ELF-1 (cell line): ENCODE results near the gene CLDN15.

Source experiments
- DNase-seq: peaks from one replicate; pipeline ENCODE4 v3.0.0-alpha.2; 2016; ENCODE audit warnings: low read depth, low spot score

CLDN15 gene

GRCh38 chr7:101222275-101222830 lies 15.2 kb downstream of the CLDN15 start:
- DNase-seq, result no peak

GRCh38 chr7:101220295-101220694 lies 17.3 kb downstream of the CLDN15 start:
- DNase-seq, result no peak

GRCh38 chr7:101218236-101219125 lies 19.1 kb downstream of the CLDN15 start:
- DNase-seq, result no peak

- peak; percentile 96 for DNase-seq
Measured at GRCh38 chr7:101217388-101218235, 20.0 kb downstream of the CLDN15 start, which contains the start of the genes PLOD3 and ZNHIT1. TSS of gene PLOD3 (minus strand) at chr7:101217581. CDS start at chr7:101217274, 307 bp downstream. TSS of gene ZNHIT1 (plus strand) at chr7:101218165. CDS start at chr7:101218196, 31 bp downstream.

- peak; percentile 41 for DNase-seq
Measured at GRCh38 chr7:101216860-101217387, 20.7 kb downstream of the CLDN15 start.

- DNase-seq, result no peak
Measured at GRCh38 chr7:101216001-101216859, 21.4 kb downstream of the CLDN15 start.

- no peak for DNase-seq
Measured at GRCh38 chr7:101212014-101212413, 25.6 kb downstream of the CLDN15 start.

GRCh38 chr7:101211501-101211900 lies 26.1 kb downstream of the CLDN15 start:
- DNase-seq, result no peak

- DNase-seq, result no peak
Measured at GRCh38 chr7:101210143-101210542, 27.5 kb downstream of the CLDN15 start.

GRCh38 chr7:101208794-101209193 lies 28.8 kb downstream of the CLDN15 start:
- no peak for DNase-seq

- DNase-seq, result no peak
Measured at GRCh38 chr7:101207459-101207858, 30.1 kb downstream of the CLDN15 start.

GRCh38 chr7:101206665-101207042 lies 30.9 kb downstream of the CLDN15 start:
- no peak for DNase-seq

GRCh38 chr7:101205901-101206664 lies 31.5 kb downstream of the CLDN15 start:
- DNase-seq, result no peak

GRCh38 chr7:101203740-101204738 lies 33.6 kb downstream of the CLDN15 start:
- peak; percentile 78 for DNase-seq

- DNase-seq, result no peak
Measured at GRCh38 chr7:101202603-101202918, 35.0 kb downstream of the CLDN15 start.

GRCh38 chr7:101201695-101202602 lies 35.7 kb downstream of the CLDN15 start:
- peak; percentile 41 for DNase-seq

GRCh38 chr7:101200862-101201599 lies 36.6 kb downstream of the CLDN15 start, which contains the start of gene MOGAT3:
TSS of gene MOGAT3 (minus strand) at chr7:101201036. CDS start at chr7:101200854, 182 bp downstream.
- peak; percentile 30 for DNase-seq
